H1 (cell line): ENCODE results near the gene DENND1A. TPM values are rescaled to one million over a fixed set of nuclear protein-coding genes. Genes with fewer than 3 reads are reported as not detected.

Source experiments
- CTCF ChIA-PET: fragments of 300-600 bp; sonication (Branson Sonifier 250); formaldehyde crosslinking; loops from one replicate; lab custom pipeline; 2021; ENCODE audit not compliant: partially characterized antibody; lab: Charles Lee
- POLR2A ChIA-PET: fragments of 300-600 bp; sonication (Branson Sonifier 250); formaldehyde crosslinking; loops from one replicate; lab custom pipeline; 2021; ENCODE audit warnings: inconsistent platforms; ENCODE audit not compliant: partially characterized antibody; lab: Charles Lee
- DNase-seq, 2 experiments: peaks; one replicate each; pipeline versions ENCODE4 v3.0.0 to v3.0.0-alpha.2; 2010 to 2022; ENCODE audit warnings: low spot score in 2 of 2, low read depth in 1 of 2, mixed read lengths in 1 of 2
- FAIRE-seq: peaks from 2 replicates; lab custom pipeline; 2011; peaks lifted over from hg19 to GRCh38; lab: Jason Lieb, UNC
- H2AFZ ChIP-seq: 2 replicates; pipeline ENCODE4 v1.8.1; 2012; ENCODE audit warnings: low read length, inconsistent platforms
- H2AK5ac ChIP-seq: 2 replicates; pipeline ENCODE4 v1.6.1; 2013; ENCODE audit warnings: low read depth, low read length
- H2BK120ac ChIP-seq: replicated peaks from 2 replicates; pipeline ENCODE3; 2013; ENCODE audit warnings: low read depth, low read length, inconsistent platforms
- H2BK12ac ChIP-seq: 2 replicates; pipeline ENCODE4 v1.6.1; 2013; ENCODE audit warnings: low read depth, low read length
- H2BK15ac ChIP-seq: 2 replicates; pipeline ENCODE4 v1.6.1; 2013; ENCODE audit warnings: low read length
- H2BK20ac ChIP-seq: 2 replicates; pipeline ENCODE4 v1.6.1; 2013; ENCODE audit warnings: low read length
- H2BK5ac ChIP-seq: 2 replicates; pipeline ENCODE4 v1.6.1; 2013; ENCODE audit warnings: low read depth, low read length
- H3K14ac ChIP-seq: 2 replicates; pipeline ENCODE4 v1.6.1; 2013; ENCODE audit warnings: inconsistent platforms; ENCODE audit not compliant: insufficient read length
- H3K18ac ChIP-seq: 2 replicates; pipeline ENCODE4 v1.6.1; 2013; ENCODE audit warnings: low read length; ENCODE audit errors: extremely low read depth
- H3K23ac ChIP-seq: 2 replicates; pipeline ENCODE4 v1.6.1; 2013; ENCODE audit warnings: inconsistent platforms; ENCODE audit not compliant: insufficient read length
- H3K23me2 ChIP-seq: 2 replicates; pipeline ENCODE4 v1.6.1; 2013; ENCODE audit warnings: low read depth, low read length
- H3K27ac ChIP-seq: 2 replicates; pipeline ENCODE4 v1.6.1; 2011; ENCODE audit warnings: low read depth, low read length, inconsistent platforms
- H3K27me3 ChIP-seq, 4 experiments: replicated peaks in 1 of 4; 1 replicate in 1 of 4; 2 replicates in 3 of 4; pipeline versions ENCODE4 v1.6.1 to v1.8.1; 2011 to 2013; ENCODE audit warnings: low read length in 3 of 4, mild to moderate bottlenecking in 3 of 4, inconsistent platforms in 2 of 4, mixed read lengths in 2 of 4, moderate library complexity in 1 of 4; ENCODE audit not compliant: control insufficient read depth in 3 of 4, insufficient read depth in 3 of 4; ENCODE audit errors: extremely low read depth in 1 of 4
- H3K36me3 ChIP-seq, 4 experiments: 2 replicates each; pipeline versions ENCODE4 v1.6.1 to v1.8.1; 2011 to 2013; ENCODE audit warnings: mild to moderate bottlenecking in 4 of 4, low read length in 3 of 4, moderate library complexity in 2 of 4, control low read depth in 1 of 4, inconsistent platforms in 1 of 4; ENCODE audit not compliant: insufficient read depth in 4 of 4, control insufficient read depth in 2 of 4
- H3K4ac ChIP-seq: replicated peaks from 2 replicates; pipeline ENCODE3; 2013; ENCODE audit warnings: low read length, low read depth, mixed read lengths, inconsistent platforms; ENCODE audit not compliant: insufficient read length
- H3K4me1 ChIP-seq, 4 experiments: replicated peaks in 1 of 4; 1 replicate in 1 of 4; 2 replicates in 3 of 4; pipeline versions ENCODE4 v1.6.1 to v1.8.1; 2011 to 2013; ENCODE audit warnings: low read length in 3 of 4, inconsistent platforms in 2 of 4, mixed read lengths in 1 of 4; ENCODE audit not compliant: insufficient read depth in 4 of 4, control insufficient read depth in 3 of 4
- H3K4me2 ChIP-seq, 2 experiments: 2 replicates each; pipeline versions ENCODE4 v1.6.1 to v1.8.1; 2011 to 2013; ENCODE audit warnings: low read depth in 2 of 2, low read length in 2 of 2, control low read depth in 1 of 2, inconsistent platforms in 1 of 2, mild to moderate bottlenecking in 1 of 2; ENCODE audit not compliant: insufficient read depth in 1 of 2
- H3K4me3 ChIP-seq, 4 experiments: fragments of 200-600, 300-600 bp in 1 of 4; sonication (generic), shearing (Covaris generic), sonication (Bioruptor Twin) in 1 of 4; 2 replicates each; pipeline versions ENCODE4 v1.5.1 to v1.8.1; 2011 to 2016; ENCODE audit warnings: low read length in 4 of 4, low read depth in 3 of 4, control low read depth in 2 of 4, inconsistent platforms in 2 of 4, mild to moderate bottlenecking in 2 of 4, mixed read lengths in 1 of 4, moderate library complexity in 1 of 4; ENCODE audit not compliant: insufficient read depth in 2 of 4; ENCODE audit errors: extremely low read depth in 1 of 4
- H3K56ac ChIP-seq: replicated peaks from 2 replicates; pipeline ENCODE3; 2013; ENCODE audit warnings: low read depth, mild to moderate bottlenecking, mixed read lengths, low read length, inconsistent platforms; ENCODE audit not compliant: insufficient read length
- H3K79me1 ChIP-seq: 2 replicates; pipeline ENCODE4 v1.6.1; 2013; ENCODE audit warnings: low read depth, low read length, control low read depth
- H3K79me2 ChIP-seq, 2 experiments: 2 replicates each; pipeline versions ENCODE4 v1.6.1 to v1.8.1; 2012 to 2013; ENCODE audit warnings: low read length in 2 of 2, mild to moderate bottlenecking in 2 of 2, inconsistent platforms in 1 of 2; ENCODE audit not compliant: insufficient read depth in 2 of 2, control insufficient read depth in 1 of 2
- H3K9ac ChIP-seq, 4 experiments: replicated peaks in 1 of 4; 1 replicate in 1 of 4; 2 replicates in 3 of 4; pipeline versions ENCODE4 v1.6.1 to v1.8.1; 2011 to 2013; ENCODE audit warnings: low read depth in 3 of 4, low read length in 3 of 4, control low read depth in 2 of 4, mild to moderate bottlenecking in 2 of 4, moderate library complexity in 2 of 4, inconsistent platforms in 1 of 4; ENCODE audit errors: extremely low read depth in 1 of 4
- H3K9me3 ChIP-seq, 2 experiments: 2 replicates each; pipeline versions ENCODE4 v1.6.1 to v1.8.1; 2012 to 2013; ENCODE audit warnings: mild to moderate bottlenecking in 2 of 2, moderate library complexity in 2 of 2, control low read depth in 1 of 2, inconsistent platforms in 1 of 2, low read depth in 1 of 2, low read length in 1 of 2, mixed read lengths in 1 of 2; ENCODE audit not compliant: insufficient read depth in 2 of 2
- H4K20me1 ChIP-seq, 2 experiments: replicated peaks in 1 of 2; 2 replicates each; pipeline versions ENCODE3 to v1.8.1; 2011 to 2013; ENCODE audit warnings: inconsistent platforms in 2 of 2, low read length in 2 of 2, mild to moderate bottlenecking in 1 of 2; ENCODE audit not compliant: insufficient read depth in 2 of 2, control insufficient read depth in 1 of 2
- H4K5ac ChIP-seq: 2 replicates; pipeline ENCODE4 v1.6.1; 2013; ENCODE audit warnings: low read length, low read depth, mixed read lengths, inconsistent platforms; ENCODE audit not compliant: insufficient read length
- H4K8ac ChIP-seq: 2 replicates; pipeline ENCODE4 v1.8.0; 2013; ENCODE audit warnings: mild to moderate bottlenecking, moderate library complexity, low read length, inconsistent platforms; ENCODE audit not compliant: insufficient read depth; ENCODE audit errors: extremely low read depth
- H4K91ac ChIP-seq: replicated peaks from 2 replicates; pipeline ENCODE3; 2013; ENCODE audit warnings: low read length, mixed read lengths, inconsistent platforms; ENCODE audit not compliant: insufficient read length
- CEBPB ChIP-seq: IDR thresholded peaks from 2 replicates; pipeline ENCODE4 v1.6.1; 2012; ENCODE audit warnings: low read depth, low read length
- CHD1 ChIP-seq: IDR thresholded peaks from 2 replicates; pipeline ENCODE4 v1.6.1; 2012; ENCODE audit warnings: low read depth, low read length, improper control_type of control experiment
- EP300 ChIP-seq, 2 experiments: IDR thresholded peaks; 1 replicate in 1 of 2; 2 replicates in 1 of 2; pipeline ENCODE4 v1.6.1; 2011 to 2012; ENCODE audit warnings: low read depth in 2 of 2, low read length in 2 of 2, mild to moderate bottlenecking in 2 of 2, borderline replicate concordance in 1 of 2, inconsistent platforms in 1 of 2, moderate library complexity in 1 of 2
- KDM1A ChIP-seq: fragments of 200-600, 300-600 bp; sonication (generic); IDR thresholded peaks from 2 replicates; pipeline ENCODE4 v1.7.1; 2016; ENCODE audit warnings: mild to moderate bottlenecking, low read length, borderline replicate concordance
- MAFK ChIP-seq: IDR thresholded peaks from 2 replicates; pipeline ENCODE4 v1.6.1; 2012; ENCODE audit warnings: low read depth, mild to moderate bottlenecking, improper control_type of control experiment, low read length
- PHF8 ChIP-seq: fragments of 200-600 bp; sonication (generic); conservative IDR thresholded peaks from 2 replicates; pipeline ENCODE4 v1.7.1; 2012; ENCODE audit warnings: low read depth, mild to moderate bottlenecking, inconsistent platforms, low read length, moderate library complexity
- POLR2AphosphoS5 ChIP-seq: IDR thresholded peaks from 2 replicates; pipeline ENCODE4 v1.6.1; 2011; ENCODE audit warnings: low read depth, low read length
- RAD21 ChIP-seq, 2 experiments: IDR thresholded peaks in 1 of 2; conservative IDR thresholded peaks in 1 of 2; 2 replicates each; pipeline ENCODE4 v1.6.1; 2011; ENCODE audit warnings: low read depth in 2 of 2, low read length in 2 of 2, improper control_type of control experiment in 1 of 2, inconsistent platforms in 1 of 2, mild to moderate bottlenecking in 1 of 2, moderate library complexity in 1 of 2
- RBBP5 ChIP-seq: IDR thresholded peaks from 2 replicates; pipeline ENCODE4 v1.7.1; 2012; ENCODE audit warnings: low read depth, mild to moderate bottlenecking, inconsistent platforms, low read length, moderate library complexity, borderline replicate concordance
- RXRA ChIP-seq: IDR thresholded peaks from 2 replicates; pipeline ENCODE4 v1.6.1; 2011; ENCODE audit warnings: low read depth, mild to moderate bottlenecking, low read length, moderate library complexity; ENCODE audit not compliant: insufficient read depth
- TCF12 ChIP-seq: IDR thresholded peaks from 2 replicates; pipeline ENCODE4 v1.6.1; 2011; ENCODE audit warnings: low read depth, mild to moderate bottlenecking, low read length
- TEAD4 ChIP-seq: IDR thresholded peaks from 2 replicates; pipeline ENCODE4 v1.6.1; 2012; ENCODE audit warnings: low read depth, low read length, inconsistent platforms, mixed read lengths
- WGBS, 2 experiments: shearing (Covaris generic) in 1 of 2; methylation state at CpG; one replicate each; pipeline versions ENCODE4 v1.1.6 to v1.1.7; 2013 to 2015; ENCODE audit warnings: low lambda C conversion rate in 2 of 2, mixed read lengths in 2 of 2, inconsistent platforms in 1 of 2, low coverage in 1 of 2, missing lambda C conversion rate in 1 of 2; ENCODE audit not compliant: insufficient replicate concordance in 2 of 2, insufficient coverage in 1 of 2, insufficient read length in 1 of 2; ENCODE audit errors: extremely low coverage in 1 of 2, missing lambda C conversion rate in 1 of 2; 5-methylcytosine and 5-hydroxymethylcytosine counted together
- polyA plus RNA-seq, 7 experiments: library from polyadenylated mRNA; depleted of rRNA in 3 of 7; stranded (reverse) in 5 of 7; unstranded in 2 of 7; fragments of >200 nt in 5 of 7; fragments of 200-250 nt in 2 of 7; gene quantifications; 1 replicate in 5 of 7; 2 replicates in 1 of 7; 4 replicates in 1 of 7; pipeline versions ENCODE4 v1.2.1 to v1.2.3, GENCODE V29; 2011 to 2013; ENCODE audit warnings: missing spikeins in 2 of 7, mixed read lengths in 2 of 7
- total RNA-seq: library from RNA; stranded (reverse); fragmentation: NEBNext Ultra II Directional; extraction: Animal tissue kit (Norgen Biotek cat#: 25700); gene quantifications from 2 replicates; pipeline ENCODE4 v1.2.1, GENCODE V29; 2021

DENND1A gene
- total and polyA plus RNA-seq, 2 of the 8 experiments (the other 6 are each of a cell fraction or from before 2014, with no cell fraction given), result 24.1 to 26.4 TPM

GRCh38 chr9:123861086-123861755 is 68.7 kb downstream of the DENND1A start:
- Histone ChIP-seq H3K79me2 (peaks cover 0 to 23% of the 10 kb centered on the region in 2 experiments; a peak in 1 of 4 replicates), H2BK12ac (no peak overlapping the region), H4K20me1 (peaks cover 0 to 2% of the 10 kb centered on the region in 2 experiments), H2BK20ac (no peak overlapping the region), H3K56ac (no peak overlapping the region), H3K4me3 (peak overlapping the region in 1 of 4 experiments; percentile 4; a peak in 1 of 8 replicates), H4K8ac (no peak overlapping the region), H3K27ac (no peak overlapping the region), H3K9ac (no peak overlapping the region), H3K27me3 (peaks cover 0 to 6% (median 0%) of the 10 kb centered on the region in 4 experiments; a peak in 6 of 7 replicates), H3K23ac (no peak overlapping the region), H3K14ac (no peak overlapping the region), H2BK120ac (no peak overlapping the region), H3K36me3 (no peaks in the 10 kb centered on the region), H2BK5ac (no peak overlapping the region), H3K18ac (no peak overlapping the region), H2AK5ac (no peak overlapping the region), H2AFZ (no peak overlapping the region), H3K4ac (no peak overlapping the region), H3K4me1 (peaks cover 5 to 36% (median 18%) of the 10 kb centered on the region in 4 experiments; a peak in 6 of 7 replicates), H4K91ac (no peak overlapping the region), H3K4me2 (peak overlapping the region in 1 of 2 experiments; percentile 21; a peak in 1 of 4 replicates), H2BK15ac (no peak overlapping the region), H3K9me3 (no peaks in the 10 kb centered on the region), H3K23me2 (no peaks in the 10 kb centered on the region), H3K79me1 (peaks cover 2% of the 10 kb centered on the region), H4K5ac (no peak overlapping the region)
- WGBS, 2 experiments, result 8% methylated on average over 2 of the region's 2 CpGs; no CpG with 5 or more reads in 1 of the 2 experiments
- ChIA-PET CTCF (interaction anchor here (1.1 to 1.2 kb wide), 3 partner anchors 10 to 460 kb away, joined by 3 to 5 read pairs (median 3); no protein-coding TSS in a partner anchor), POLR2A (interaction anchor here (0.9 to 1.4 kb wide), 5 partner anchors 8 to 33 kb away, joined by 3 to 6 read pairs (median 3); no protein-coding TSS in a partner anchor)
- no peak for FAIRE-seq
- no peak for DNase-seq
- TF ChIP-seq RXRA (no peak), KDM1A (no peak), TCF12 (no peak), CHD1 (no peak), POLR2AphosphoS5 (no peak), TEAD4 (no peak), MAFK (no peak), EP300 (IDR thresholded peaks at IDR 0.05; ENCODE audit: borderline replicate concordance in 1 of 2, low read depth in 2 of 2, low read length in 2 of 2) (no peak), CEBPB (no peak), RAD21 (IDR thresholded peaks at IDR 0.05 in 1 of 2, conservative IDR thresholded peaks at IDR 0.05 in 1 of 2; ENCODE audit: low read depth in 2 of 2, low read length in 2 of 2) (no peak), RBBP5 (no peak), PHF8 (no peak)
